ENCODE data around the gene ZBTB42.

- TF ChIP-seq KLF13 (CRISPR knock-in tag; IDR thresholded peaks at IDR 0.05) (no peak), KDM1A (CRISPR knock-in tag; IDR thresholded peaks at IDR 0.05) (no peak), CAMTA2 (CRISPR knock-in tag; IDR thresholded peaks at IDR 0.05; ENCODE audit: borderline replicate concordance) (no peak; the same call in 1 of the 2 replicates), NR2F6 (IDR thresholded peaks at IDR 0.05) (no peak), NR2F6 (CRISPR knock-in tag; IDR thresholded peaks at IDR 0.05) (no peak), ARNT2 (CRISPR knock-in tag; IDR thresholded peaks at IDR 0.05; ENCODE audit: low read depth) (no peak), CTCF (CRISPR knock-in tag; IDR thresholded peaks at IDR 0.05) (no peak), SP4 (CRISPR knock-in tag; IDR thresholded peaks at IDR 0.05) (no peak), PAX8 (CRISPR knock-in tag; IDR thresholded peaks at IDR 0.05; ENCODE audit: borderline replicate concordance) (no peak; the same call in 1 of the 2 replicates)
Measured at GRCh38 chr14:104753528-104754212, 47.2 kb upstream of the ZBTB42 start.

All from HepG2 (cell line).